Neural cell (in vitro differentiated cells): ENCODE data around the gene SCNN1G. TPM values are rescaled to one million over a fixed set of nuclear protein-coding genes. Genes with fewer than 3 reads are reported as not detected.

Source experiments
- H2AFZ ChIP-seq: fragments of 200-600, 300-800 bp; sonication (generic), shearing (Covaris generic); 2 replicates; pipeline ENCODE4 v1.6.0; 2014; ENCODE audit warnings: low read depth, mild to moderate bottlenecking, antibody characterized with exemption, low read length, moderate library complexity
- H3F3A ChIP-seq: fragments of 200-600 bp; shearing (Covaris generic); 2 replicates; pipeline ENCODE4 v1.6.1; 2016; ENCODE audit warnings: mild to moderate bottlenecking, moderate library complexity, mixed read lengths, antibody characterized with exemption, low read length; ENCODE audit not compliant: insufficient read depth, poor library complexity, severe bottlenecking
- H3K27ac ChIP-seq: fragments of 200-600, 300-800 bp; sonication (generic), shearing (Covaris generic); 2 replicates; pipeline ENCODE4 v1.5.1; 2014; ENCODE audit warnings: mild to moderate bottlenecking, low read length, moderate library complexity
- H3K27me3 ChIP-seq: fragments of 300-800, 200-600 bp; sonication (generic), shearing (Covaris generic); 2 replicates; pipeline ENCODE4 v1.6.0; 2014; ENCODE audit warnings: mild to moderate bottlenecking, low read depth, low read length, moderate library complexity; ENCODE audit not compliant: insufficient read depth
- H3K36me3 ChIP-seq: fragments of 300-800, 200-600 bp; sonication (generic), shearing (Covaris generic); 2 replicates; pipeline ENCODE4 v1.5.1; 2014; ENCODE audit warnings: mild to moderate bottlenecking, antibody characterized with exemption, low read length, moderate library complexity; ENCODE audit not compliant: insufficient read depth
- H3K4me2 ChIP-seq: fragments of 300-800, 200-600 bp; sonication (generic), shearing (Covaris generic); 2 replicates; pipeline ENCODE4 v1.6.0; 2014; ENCODE audit warnings: mild to moderate bottlenecking, low read length
- H3K4me3 ChIP-seq: fragments of 300-800, 200-600 bp; sonication (generic), shearing (Covaris generic); 2 replicates; pipeline ENCODE4 v1.5.1; 2014; ENCODE audit warnings: mild to moderate bottlenecking, low read length, moderate library complexity
- H3K79me2 ChIP-seq: fragments of 200-600 bp; shearing (Covaris generic); replicated peaks from 2 replicates; pipeline ENCODE4 v1.6.0; 2014; ENCODE audit warnings: mild to moderate bottlenecking, low read length, moderate library complexity; ENCODE audit not compliant: insufficient read depth
- H3K9ac ChIP-seq: fragments of 300-800, 200-600 bp; sonication (generic), shearing (Covaris generic); 2 replicates; pipeline ENCODE4 v1.6.1; 2016; ENCODE audit warnings: mild to moderate bottlenecking, low read length, mixed read lengths
- H3K9me2 ChIP-seq: fragments of 200-600 bp; shearing (Covaris generic); 2 replicates; pipeline ENCODE4 v1.6.1; 2016; ENCODE audit warnings: mild to moderate bottlenecking, low read length, mixed read lengths; ENCODE audit not compliant: insufficient read depth
- H3K9me3 ChIP-seq: fragments of 200-600, 300-800 bp; sonication (generic), shearing (Covaris generic); 2 replicates; pipeline ENCODE4 v1.6.1; 2016; ENCODE audit warnings: mild to moderate bottlenecking, mixed run types, low read length, moderate library complexity, mixed read lengths
- H4K20me1 ChIP-seq: fragments of 200-600 bp; shearing (Covaris generic); 2 replicates; pipeline ENCODE4 v1.6.1; 2016; ENCODE audit warnings: mild to moderate bottlenecking, mixed run types; ENCODE audit not compliant: insufficient read depth
- CTCF ChIP-seq: fragments of 450-650 bp; IDR thresholded peaks from 2 replicates; pipeline ENCODE4 v1.5.1; 2014; ENCODE audit warnings: antibody characterized with exemption, mild to moderate bottlenecking, moderate library complexity; ENCODE audit not compliant: poor library complexity, severe bottlenecking
- EP300 ChIP-seq: fragments of 450-650 bp; conservative IDR thresholded peaks from 2 replicates; pipeline ENCODE4 v1.6.1; 2014; ENCODE audit warnings: antibody characterized with exemption, mild to moderate bottlenecking, moderate library complexity; ENCODE audit not compliant: poor library complexity, severe bottlenecking
- EZH2 ChIP-seq: fragments of 200-600, 300-800 bp; shearing (Covaris generic), sonication (generic); IDR thresholded peaks from 2 replicates; pipeline ENCODE4 v1.6.1; 2014; ENCODE audit warnings: antibody characterized with exemption, low read length, borderline replicate concordance, mild to moderate bottlenecking; ENCODE audit not compliant: insufficient read depth, poor library complexity, severe bottlenecking
- MXI1 ChIP-seq: fragments of 450-650 bp; conservative IDR thresholded peaks from 2 replicates; pipeline ENCODE4 v1.6.1; 2014; ENCODE audit warnings: antibody characterized with exemption, mild to moderate bottlenecking; ENCODE audit not compliant: poor library complexity, severe bottlenecking
- POLR2AphosphoS5 ChIP-seq: IDR thresholded peaks from 2 replicates; pipeline ENCODE4 v1.6.1; 2012
- RAD21 ChIP-seq: fragments of 450-650 bp; conservative IDR thresholded peaks from 2 replicates; pipeline ENCODE4 v1.6.1; 2014; ENCODE audit warnings: antibody characterized with exemption, mild to moderate bottlenecking, moderate library complexity
- REST ChIP-seq: IDR thresholded peaks from 2 replicates; pipeline ENCODE4 v1.6.1; 2012; ENCODE audit warnings: borderline replicate concordance
- SMC3 ChIP-seq: fragments of 450-650 bp; conservative IDR thresholded peaks from 2 replicates; pipeline ENCODE4 v1.6.1; 2014; ENCODE audit warnings: antibody characterized with exemption, mild to moderate bottlenecking, moderate library complexity; ENCODE audit not compliant: poor library complexity
- TAF1 ChIP-seq: IDR thresholded peaks from 2 replicates; pipeline ENCODE4 v1.6.1; 2012; ENCODE audit warnings: low read depth
- polyA plus RNA-seq: library from polyadenylated mRNA; depleted of rRNA; stranded (reverse); fragments of >200 nt; gene quantifications from 2 replicates; pipeline ENCODE4 v1.2.3, GENCODE V29; 2014

SCNN1G gene
- polyA plus RNA-seq, 1 donor from 2014 or later: not detected

GRCh38 chr16:23182206-23182678 lies 303 bp upstream of the SCNN1G start:
- TF ChIP-seq CTCF (peak; percentile 88), MXI1 (no peak), SMC3 (peak; percentile 81), EP300 (no peak), REST (no peak), TAF1 (no peak), EZH2 (no peak), POLR2AphosphoS5 (peak; percentile 5), RAD21 (peak; percentile 76)
- Histone ChIP-seq H3F3A (no peaks in the 10 kb centered on the region), H3K27ac (no peak overlapping the region), H3K79me2 (no peaks in the 10 kb centered on the region), H3K9ac (no peak overlapping the region), H3K9me3 (no peaks in the 10 kb centered on the region), H4K20me1 (no peaks in the 10 kb centered on the region), H3K4me3 (peak overlapping the region; percentile 75), H3K9me2 (no peaks in the 10 kb centered on the region), H3K27me3 (peaks cover 49% of the 10 kb centered on the region), H3K36me3 (no peaks in the 10 kb centered on the region), H3K4me2 (no peak overlapping the region), H2AFZ (no peak overlapping the region)

GRCh38 chr16:23183543-23183862 lies 958 bp downstream of the SCNN1G start:
- Histone ChIP-seq H3F3A (no peaks in the 10 kb centered on the region), H3K9me2 (no peaks in the 10 kb centered on the region), H3K9me3 (no peaks in the 10 kb centered on the region), H3K36me3 (no peaks in the 10 kb centered on the region), H2AFZ (no peak overlapping the region), H3K27me3 (peaks cover 49% of the 10 kb centered on the region), H3K27ac (no peak overlapping the region), H3K79me2 (no peaks in the 10 kb centered on the region), H3K4me3 (peak overlapping the region; percentile 75), H4K20me1 (no peaks in the 10 kb centered on the region), H3K9ac (no peak overlapping the region), H3K4me2 (no peak overlapping the region)
- TF ChIP-seq REST (no peak), TAF1 (no peak), EP300 (no peak), CTCF (no peak)
